ENCODE measurements around the gene VRK1.

DNA sequence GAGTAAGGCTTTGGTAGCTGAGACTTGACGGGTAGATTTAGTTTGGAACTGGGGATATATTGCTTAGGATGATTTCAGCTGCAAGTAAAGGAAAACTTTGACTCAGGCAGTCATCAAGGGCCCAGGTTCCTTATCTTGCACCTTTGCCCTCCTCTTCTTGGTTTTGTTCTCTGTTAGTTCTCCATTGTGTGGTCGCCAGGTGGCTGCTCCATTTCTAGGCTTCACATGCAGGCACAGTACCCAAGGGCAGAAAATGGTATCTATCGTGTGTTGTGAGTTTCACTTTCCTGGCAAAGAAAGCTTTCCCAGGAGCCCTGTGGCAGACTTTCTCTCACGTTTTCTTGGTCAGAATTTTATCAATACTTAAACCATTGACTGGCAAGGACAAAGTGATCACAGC, 50.8 kb downstream of the VRK1 start:
- TF ChIP-seq, protein P1, sequence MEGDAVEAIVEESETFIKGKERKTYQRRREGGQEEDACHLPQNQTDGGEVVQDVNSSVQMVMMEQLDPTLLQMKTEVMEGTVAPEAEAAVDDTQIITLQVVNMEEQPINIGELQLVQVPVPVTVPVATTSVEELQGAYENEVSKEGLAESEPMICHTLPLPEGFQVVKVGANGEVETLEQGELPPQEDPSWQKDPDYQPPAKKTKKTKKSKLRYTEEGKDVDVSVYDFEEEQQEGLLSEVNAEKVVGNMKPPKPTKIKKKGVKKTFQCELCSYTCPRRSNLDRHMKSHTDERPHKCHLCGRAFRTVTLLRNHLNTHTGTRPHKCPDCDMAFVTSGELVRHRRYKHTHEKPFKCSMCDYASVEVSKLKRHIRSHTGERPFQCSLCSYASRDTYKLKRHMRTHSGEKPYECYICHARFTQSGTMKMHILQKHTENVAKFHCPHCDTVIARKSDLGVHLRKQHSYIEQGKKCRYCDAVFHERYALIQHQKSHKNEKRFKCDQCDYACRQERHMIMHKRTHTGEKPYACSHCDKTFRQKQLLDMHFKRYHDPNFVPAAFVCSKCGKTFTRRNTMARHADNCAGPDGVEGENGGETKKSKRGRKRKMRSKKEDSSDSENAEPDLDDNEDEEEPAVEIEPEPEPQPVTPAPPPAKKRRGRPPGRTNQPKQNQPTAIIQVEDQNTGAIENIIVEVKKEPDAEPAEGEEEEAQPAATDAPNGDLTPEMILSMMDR (IDR thresholded peaks at IDR 0.05; ENCODE audit: low read depth, low read length), result no peak
- TF ChIP-seq POLR2A (IDR thresholded peaks at IDR 0.05; ENCODE audit: extremely low read depth, insufficient read length), result no peak
